Measurements from ENCODE around the gene CALML3.

CALML3 gene

GRCh38 chr10:5574642-5575131, 49.9 kb downstream of the CALML3 start:
- DNase-seq (ENCODE audit: low spot score) = no peak
- H3K27ac ChIP-seq = peak overlapping the region; percentile 75
- CTCF ChIA-PET = interaction anchor here (0.6 kb wide), 1 partner anchor 11 kb away, joined by 3 read pairs; no protein-coding TSS in a partner anchor
- POLR2A ChIA-PET (ENCODE audit: low non-redundant PET) = interaction anchor here (1.2 kb wide), 1 partner anchor 9 kb away, joined by 3 read pairs; no protein-coding TSS in a partner anchor
- no peak for TF ChIP-seq CTCF (conservative IDR thresholded peaks at IDR 0.05; ENCODE audit: low read depth)

- DNase-seq (ENCODE audit: low spot score) = no peak
- ChIA-PET POLR2A (ENCODE audit: low non-redundant PET) (no interaction called here), CTCF (no interaction called here)
- TF ChIP-seq CTCF (conservative IDR thresholded peaks at IDR 0.05; ENCODE audit: low read depth) = no peak
- peak overlapping the region; percentile 75 for H3K27ac ChIP-seq
These were observed 50.4 kb downstream of the CALML3 start for GRCh38 chr10:5575144-5575481.

- DNase-seq (ENCODE audit: low spot score) = no peak
- peak overlapping the region; percentile 75 for H3K27ac ChIP-seq
- ChIA-PET POLR2A (ENCODE audit: low non-redundant PET) (no interaction called here), CTCF (no interaction called here)
- no peak for TF ChIP-seq CTCF (conservative IDR thresholded peaks at IDR 0.05; ENCODE audit: low read depth)
These were observed 50.9 kb downstream of the CALML3 start for GRCh38 chr10:5575482-5576153.

GRCh38 chr10:5576154-5576748, 51.5 kb downstream of the CALML3 start:
- no peak for TF ChIP-seq CTCF (conservative IDR thresholded peaks at IDR 0.05; ENCODE audit: low read depth)
- DNase-seq (ENCODE audit: low spot score) = no peak
- H3K27ac ChIP-seq = peak overlapping the region; percentile 75
- CTCF ChIA-PET = interaction anchor here (0.6 kb wide), 1 partner anchor 9 kb away, joined by 3 read pairs; no protein-coding TSS in a partner anchor
- POLR2A ChIA-PET (ENCODE audit: low non-redundant PET) = no interaction called here

Measured in RWPE1 (cell line).